Endothelial cell of umbilical vein (primary cell): ENCODE data around the gene IL1R2. TPM values are rescaled to one million over a fixed set of nuclear protein-coding genes. Genes with fewer than 3 reads are reported as not detected.

Experiments
- BruUV-seq: library from RNA; stranded (reverse); fragments of 400-500 nt; replicated peaks from 2 replicates; lab custom pipeline; 2021; lab: Mats Ljungman, UMichigan
- CTCF ChIA-PET: fragments of 300-600, 350-600 bp; sonication (Branson Sonifier 250); formaldehyde crosslinking; loops from one replicate; lab custom pipeline; 2021; ENCODE audit warnings: antibody characterized with exemption, inconsistent platforms; lab: Charles Lee
- POLR2A ChIA-PET: fragments of 300-600, 350-600 bp; sonication (Branson Sonifier 250); formaldehyde crosslinking; loops from one replicate; lab custom pipeline; 2021; ENCODE audit warnings: antibody characterized with exemption, inconsistent platforms; lab: Charles Lee
- DNase-seq: peaks from one replicate; pipeline ENCODE4 v3.0.0-alpha.2; 2011; ENCODE audit warnings: low read depth, low spot score
- FAIRE-seq: peaks from 2 replicates; lab custom pipeline; 2011; peaks lifted over from hg19 to GRCh38; lab: Jason Lieb, UNC
- H2AFZ ChIP-seq: 2 replicates; pipeline ENCODE4 v1.6.0; 2012; ENCODE audit warnings: low read depth, low read length, control low read depth, inconsistent platforms
- H3K27ac ChIP-seq: 2 replicates; pipeline ENCODE4 v1.5.1; 2011; ENCODE audit warnings: low read depth, mild to moderate bottlenecking, control low read depth, low read length, moderate library complexity; ENCODE audit not compliant: insufficient read depth
- H3K27me3 ChIP-seq, 2 experiments: 2 replicates each; pipeline versions ENCODE4 v1.6.0 to v1.6.1; 2011; ENCODE audit warnings: low read length in 2 of 2, mixed read lengths in 1 of 2; ENCODE audit not compliant: control insufficient read depth in 2 of 2, insufficient read depth in 2 of 2
- H3K36me3 ChIP-seq, 2 experiments: 2 replicates in 1 of 2; 3 replicates in 1 of 2; pipeline ENCODE4 v1.5.1; 2011; ENCODE audit warnings: low read length in 2 of 2, mild to moderate bottlenecking in 1 of 2, moderate library complexity in 1 of 2; ENCODE audit not compliant: control insufficient read depth in 2 of 2, insufficient read depth in 2 of 2; ENCODE audit errors: extremely low read depth in 1 of 2
- H3K4me1 ChIP-seq: 3 replicates; pipeline ENCODE4 v1.5.1; 2011; ENCODE audit warnings: mild to moderate bottlenecking, low read length; ENCODE audit not compliant: control insufficient read depth, insufficient read depth; ENCODE audit errors: extremely low read depth
- H3K4me2 ChIP-seq: 2 replicates; pipeline ENCODE4 v1.6.1; 2011; ENCODE audit warnings: low read length, control low read depth, mixed read lengths; ENCODE audit not compliant: insufficient read depth
- H3K4me3 ChIP-seq, 3 experiments: fragments of 200-600 bp in 1 of 3; sonication (generic), shearing (Covaris generic) in 1 of 3; replicated peaks in 1 of 3; 2 replicates each; pipeline ENCODE4 v1.5.1; 2011 to 2016; ENCODE audit warnings: control low read depth in 3 of 3, low read length in 3 of 3, mild to moderate bottlenecking in 2 of 3, inconsistent platforms in 1 of 3, low read depth in 1 of 3, moderate library complexity in 1 of 3; ENCODE audit not compliant: insufficient read depth in 1 of 3
- H3K79me2 ChIP-seq: 2 replicates; pipeline ENCODE4 v1.6.0; 2012; ENCODE audit warnings: low read length, inconsistent platforms; ENCODE audit not compliant: control insufficient read depth, insufficient read depth
- H3K9ac ChIP-seq: replicated peaks from 2 replicates; pipeline ENCODE3; 2011; ENCODE audit warnings: low read length, control low read depth; ENCODE audit not compliant: insufficient read depth; ENCODE audit errors: extremely low read depth
- H3K9me1 ChIP-seq: replicated peaks from 3 replicates; pipeline ENCODE4 v1.6.0; 2011; ENCODE audit warnings: mild to moderate bottlenecking, low read length; ENCODE audit not compliant: control insufficient read depth, insufficient read depth; ENCODE audit errors: extremely low read depth
- H3K9me3 ChIP-seq: replicated peaks from 2 replicates; pipeline ENCODE4 v1.5.1; 2012; ENCODE audit warnings: low read length, inconsistent platforms; ENCODE audit not compliant: control insufficient read depth, insufficient read depth
- H4K20me1 ChIP-seq: replicated peaks from 2 replicates; pipeline ENCODE3; 2011; ENCODE audit warnings: mild to moderate bottlenecking, low read length; ENCODE audit not compliant: control insufficient read depth, insufficient read depth; ENCODE audit errors: extremely low read depth
- CTCF ChIP-seq, 2 donors: IDR thresholded peaks; 1 replicate in 1 of 2; 2 replicates in 1 of 2; pipeline ENCODE4 v1.5.1; 2011; ENCODE audit warnings: low read length in 2 of 2, mild to moderate bottlenecking in 2 of 2, moderate library complexity in 2 of 2, control low read depth in 1 of 2, inconsistent platforms in 1 of 2, low read depth in 1 of 2; ENCODE audit not compliant: insufficient read depth in 1 of 2; ENCODE audit errors: extremely low read depth in 1 of 2
- EZH2 ChIP-seq: IDR thresholded peaks from 2 replicates; pipeline ENCODE4 v1.6.1; 2012; ENCODE audit warnings: borderline replicate concordance, low read depth, mild to moderate bottlenecking, moderate library complexity, low read length, inconsistent platforms; ENCODE audit not compliant: severe bottlenecking
- FOS ChIP-seq: IDR thresholded peaks from 2 replicates; pipeline ENCODE4 v1.6.1; 2011; ENCODE audit warnings: mild to moderate bottlenecking, low read length, moderate library complexity, borderline replicate concordance; ENCODE audit not compliant: insufficient read depth
- GATA2 ChIP-seq: IDR thresholded peaks from 2 replicates; pipeline ENCODE4 v1.7.0; 2011; ENCODE audit warnings: low read depth, mild to moderate bottlenecking, moderate library complexity, mixed read lengths, low read length; ENCODE audit not compliant: insufficient read length, insufficient read depth
- JUN ChIP-seq: IDR thresholded peaks from 2 replicates; pipeline ENCODE4 v1.6.1; 2011; ENCODE audit warnings: borderline replicate concordance, low read depth; ENCODE audit not compliant: insufficient read length, insufficient read depth
- MYC ChIP-seq: IDR thresholded peaks from one replicate; pipeline ENCODE4 v1.6.1; 2011; ENCODE audit warnings: mild to moderate bottlenecking, low read depth, low read length
- POLR2AphosphoS5 ChIP-seq: IDR thresholded peaks from 2 replicates; pipeline ENCODE4 v1.6.1; 2012; ENCODE audit warnings: low read depth, mild to moderate bottlenecking, control low read depth, low read length, moderate library complexity; ENCODE audit not compliant: insufficient read depth
- dilution Hi-C: fragments of 300-500 bp; cut with MboI; formaldehyde crosslinking; loops from one replicate; pipeline ENCODE4 v1.15.0; 2019; ENCODE audit warnings: low sequenced_read_pairs; ENCODE audit not compliant: extremely low pct_ligation_motif_present
- intact Hi-C: fragments of 100-400 bp; cut with micrococcal nuclease; formaldehyde crosslinking; loops from one replicate; pipeline ENCODE4 v1.10.0; 2022
- polyA plus RNA-seq, 4 experiments: library from polyadenylated mRNA; depleted of rRNA in 3 of 4; stranded (reverse) in 3 of 4; unstranded in 1 of 4; fragments of >200 nt; gene quantifications; 2 replicates each; pipeline versions ENCODE4 v1.2.1 to v1.2.3, GENCODE V29; 2011 to 2012; ENCODE audit warnings: missing spikeins in 1 of 4
- total RNA-seq: library from RNA; stranded (reverse); gene quantifications from 2 replicates; pipeline ENCODE4 v1.2.3, GENCODE V29; 2021
- TF ChIP-seq, protein P1 (sequence below): IDR thresholded peaks from 2 replicates; pipeline ENCODE4 v1.6.1; 2011; ENCODE audit not compliant: insufficient read depth, insufficient read length

IL1R2 gene
- total and polyA plus RNA-seq, 2 donors (not counting 3 experiments of a cell fraction or from before 2014, with no cell fraction given): not detected

- dilution Hi-C loops: no loop called here
- no peaks in the 10 kb centered on the region for H4K20me1 ChIP-seq
- intact Hi-C loops: loop anchor here (10.0 kb wide), 1 partner anchor 745 kb away; no protein-coding TSS in a partner anchor
- no peak for TF ChIP-seq JUN
- TF ChIP-seq EZH2: no peak
- TF ChIP-seq GATA2: no peak
- TF ChIP-seq POLR2AphosphoS5: no peak
- no peak for TF ChIP-seq MYC
- TF ChIP-seq, protein P1, sequence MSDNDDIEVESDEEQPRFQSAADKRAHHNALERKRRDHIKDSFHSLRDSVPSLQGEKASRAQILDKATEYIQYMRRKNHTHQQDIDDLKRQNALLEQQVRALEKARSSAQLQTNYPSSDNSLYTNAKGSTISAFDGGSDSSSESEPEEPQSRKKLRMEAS: no peak
- TF ChIP-seq CTCF (IDR thresholded peaks at IDR 0.05; ENCODE audit: extremely low read depth in 1 of 2, insufficient read depth in 1 of 2, low read depth in 1 of 2, low read length in 2 of 2): no peak
- no peak for TF ChIP-seq FOS
- peaks cover 11 to 13% of the 10 kb centered on the region in 2 experiments for H3K27me3 ChIP-seq
- POLR2A ChIA-PET: no interaction called here
- H3K4me2 ChIP-seq: no peak overlapping the region
- H3K9me1 ChIP-seq: no peaks in the 10 kb centered on the region
- no peak overlapping the region for H3K4me3 ChIP-seq
- H2AFZ ChIP-seq: no peak overlapping the region
- H3K4me1 ChIP-seq: no peaks in the 10 kb centered on the region
- no peak for FAIRE-seq
- H3K9ac ChIP-seq: no peak overlapping the region
- no peak overlapping the region for H3K27ac ChIP-seq
- BruUV-seq: no TSS peak
- DNase-seq: no peak
- no peaks in the 10 kb centered on the region for H3K36me3 ChIP-seq
- no peaks in the 10 kb centered on the region for H3K79me2 ChIP-seq
- CTCF ChIA-PET: interaction anchor here (0.7 kb wide), 1 partner anchor 93 kb away, joined by 3 read pairs; no protein-coding TSS in a partner anchor
- H3K9me3 ChIP-seq: no peaks in the 10 kb centered on the region
Observed at GRCh38 chr2:101989740-101990460, 1.9 kb upstream of the IL1R2 start.
